ENCODE results near the gene E2F4. TPM values are rescaled to one million over a fixed set of nuclear protein-coding genes. Genes with fewer than 3 reads are reported as not detected.

The E2F4 gene
- total and polyA plus RNA-seq, 2 donors (not counting 1 experiment from before 2014, with no cell fraction given) = 106 to 188 TPM

DNA sequence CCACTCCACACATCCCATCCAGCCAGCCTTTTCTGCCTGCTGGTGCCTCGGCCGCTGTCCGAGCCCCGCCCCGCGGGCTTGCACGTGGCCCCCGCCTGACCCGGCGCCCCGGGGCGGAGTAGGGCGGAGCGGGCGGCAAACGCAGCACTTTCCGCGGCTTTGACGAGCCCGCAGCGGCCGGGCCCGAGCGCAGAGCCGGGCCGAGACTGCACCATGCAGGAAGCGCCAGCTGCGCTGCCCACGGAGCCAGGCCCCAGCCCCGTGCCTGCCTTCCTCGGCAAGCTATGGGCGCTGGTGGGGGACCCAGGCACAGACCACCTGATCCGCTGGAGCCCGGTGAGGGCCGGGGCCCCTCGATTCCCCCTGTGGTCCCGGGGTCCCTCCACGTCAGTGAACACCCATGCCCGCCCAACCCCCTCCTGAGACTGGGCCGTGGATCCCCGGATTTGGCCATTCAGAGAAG lies 27.3 kb upstream of the E2F4 start, which contains the start of gene HSF4:
HSF4 (plus strand) TSS at position 147 of the 463 bp plus-strand sequence; CDS start at position 214, 67 bp downstream.
- ATAC-seq (ENCODE audit: low read depth) = no peak
- Mint-ChIP-seq H3K4me3 (peak within 1 kb of the TSS; percentile 76), H3K4me1 (peaks cover 38% of the 10 kb centered on the region), H3K27me3 (peaks cover 50% of the 10 kb centered on the region), H3K9me3 (ENCODE audit: insufficient read depth) (no peaks in the 10 kb centered on the region), H3K27ac (no peak within 1 kb of the TSS)
- H3K9ac ChIP-seq (ENCODE audit: low read length) = peak within 1 kb of the TSS; percentile 42
- peaks cover 20% of the 10 kb centered on the region for H4K20me1 ChIP-seq (ENCODE audit: control insufficient read depth, insufficient read depth, low read length, poor library complexity, severe bottlenecking)
- peak; percentile 7 for TF ChIP-seq EZH2 (IDR thresholded peaks at IDR 0.05; ENCODE audit: borderline replicate concordance, insufficient read depth, low read depth, low read length, poor library complexity, severe bottlenecking)
- TF ChIP-seq, protein P1, sequence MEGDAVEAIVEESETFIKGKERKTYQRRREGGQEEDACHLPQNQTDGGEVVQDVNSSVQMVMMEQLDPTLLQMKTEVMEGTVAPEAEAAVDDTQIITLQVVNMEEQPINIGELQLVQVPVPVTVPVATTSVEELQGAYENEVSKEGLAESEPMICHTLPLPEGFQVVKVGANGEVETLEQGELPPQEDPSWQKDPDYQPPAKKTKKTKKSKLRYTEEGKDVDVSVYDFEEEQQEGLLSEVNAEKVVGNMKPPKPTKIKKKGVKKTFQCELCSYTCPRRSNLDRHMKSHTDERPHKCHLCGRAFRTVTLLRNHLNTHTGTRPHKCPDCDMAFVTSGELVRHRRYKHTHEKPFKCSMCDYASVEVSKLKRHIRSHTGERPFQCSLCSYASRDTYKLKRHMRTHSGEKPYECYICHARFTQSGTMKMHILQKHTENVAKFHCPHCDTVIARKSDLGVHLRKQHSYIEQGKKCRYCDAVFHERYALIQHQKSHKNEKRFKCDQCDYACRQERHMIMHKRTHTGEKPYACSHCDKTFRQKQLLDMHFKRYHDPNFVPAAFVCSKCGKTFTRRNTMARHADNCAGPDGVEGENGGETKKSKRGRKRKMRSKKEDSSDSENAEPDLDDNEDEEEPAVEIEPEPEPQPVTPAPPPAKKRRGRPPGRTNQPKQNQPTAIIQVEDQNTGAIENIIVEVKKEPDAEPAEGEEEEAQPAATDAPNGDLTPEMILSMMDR (IDR thresholded peaks at IDR 0.05) = no peak
- peak within 1 kb of the TSS; percentile 49 for H2AFZ ChIP-seq (ENCODE audit: insufficient read depth, low read depth, low read length, poor library complexity, severe bottlenecking)
- no peak within 1 kb of the TSS for H3K27ac ChIP-seq (ENCODE audit: low read length in 2 of 2)
- CTCF ChIA-PET = interaction anchor here (0.6 to 0.8 kb wide), 2 partner anchors 10 to 564 kb away, joined by 3 read pairs; no protein-coding TSS in a partner anchor
- peak within 1 kb of the TSS in 4 of 5 experiments; percentile 8 to 44 (median 30) for H3K4me3 ChIP-seq (ENCODE audit: control extremely low read depth in 1 of 5, extremely low read depth in 1 of 5, insufficient read depth in 1 of 5, low read depth in 2 of 5, low read length in 4 of 5)
- peak; percentile 47 for DNase-seq
- H3K4me1 ChIP-seq (ENCODE audit: control insufficient read depth in 2 of 2, insufficient read depth in 2 of 2, low read length in 2 of 2) = peaks cover 54 to 59% of the 10 kb centered on the region in 2 donors
- intact Hi-C loops (cut with micrococcal nuclease) = no loop called here
- no peaks in the 10 kb centered on the region for H3K36me3 ChIP-seq (replicated peaks in 1 of 2; ENCODE audit: control extremely low read depth in 1 of 2, control insufficient read depth in 1 of 2, extremely low read depth in 1 of 2, insufficient read depth in 2 of 2, low read length in 1 of 2)
- peak within 1 kb of the TSS; percentile 78 for H3K4me2 ChIP-seq (replicated peaks; ENCODE audit: low read depth, low read length, poor library complexity, severe bottlenecking)
- peaks cover 0 to 88% (median 55%) of the 10 kb centered on the region in 4 experiments for H3K27me3 ChIP-seq (replicated peaks in 1 of 4; ENCODE audit: control extremely low read depth in 1 of 4, control insufficient read depth in 3 of 4, insufficient read depth in 4 of 4, low read length in 3 of 4)
- POLR2A ChIA-PET = no interaction called here
- peaks cover 0 to 50% (median 0%) of the 10 kb centered on the region in 3 donors for H3K9me3 ChIP-seq (ENCODE audit: control extremely low read depth in 1 of 3, control insufficient read depth in 2 of 3, insufficient read depth in 1 of 3, low read length in 2 of 3)
- no peaks in the 10 kb centered on the region for H3K79me2 ChIP-seq (ENCODE audit: control insufficient read depth, insufficient read depth, low read length)
- WGBS (ENCODE audit: insufficient coverage) = 2% methylated on average over 37 of the region's 41 CpGs
